GM21447 (cell line): ENCODE measurements around the gene SPHKAP.
"Not testable (repeated sequence)": the region's sequence is repeated elsewhere in the genome, so short reads cannot be mapped to it uniquely, and the experiment has no call there.

ENCODE experiments used
- ATAC-seq: cut with Tn5 transposase; IDR thresholded peaks from one replicate; pipeline ENCODE4 v1.9.1; 2021; ENCODE audit not compliant: unreplicated experiment

Gene SPHKAP, protein sequence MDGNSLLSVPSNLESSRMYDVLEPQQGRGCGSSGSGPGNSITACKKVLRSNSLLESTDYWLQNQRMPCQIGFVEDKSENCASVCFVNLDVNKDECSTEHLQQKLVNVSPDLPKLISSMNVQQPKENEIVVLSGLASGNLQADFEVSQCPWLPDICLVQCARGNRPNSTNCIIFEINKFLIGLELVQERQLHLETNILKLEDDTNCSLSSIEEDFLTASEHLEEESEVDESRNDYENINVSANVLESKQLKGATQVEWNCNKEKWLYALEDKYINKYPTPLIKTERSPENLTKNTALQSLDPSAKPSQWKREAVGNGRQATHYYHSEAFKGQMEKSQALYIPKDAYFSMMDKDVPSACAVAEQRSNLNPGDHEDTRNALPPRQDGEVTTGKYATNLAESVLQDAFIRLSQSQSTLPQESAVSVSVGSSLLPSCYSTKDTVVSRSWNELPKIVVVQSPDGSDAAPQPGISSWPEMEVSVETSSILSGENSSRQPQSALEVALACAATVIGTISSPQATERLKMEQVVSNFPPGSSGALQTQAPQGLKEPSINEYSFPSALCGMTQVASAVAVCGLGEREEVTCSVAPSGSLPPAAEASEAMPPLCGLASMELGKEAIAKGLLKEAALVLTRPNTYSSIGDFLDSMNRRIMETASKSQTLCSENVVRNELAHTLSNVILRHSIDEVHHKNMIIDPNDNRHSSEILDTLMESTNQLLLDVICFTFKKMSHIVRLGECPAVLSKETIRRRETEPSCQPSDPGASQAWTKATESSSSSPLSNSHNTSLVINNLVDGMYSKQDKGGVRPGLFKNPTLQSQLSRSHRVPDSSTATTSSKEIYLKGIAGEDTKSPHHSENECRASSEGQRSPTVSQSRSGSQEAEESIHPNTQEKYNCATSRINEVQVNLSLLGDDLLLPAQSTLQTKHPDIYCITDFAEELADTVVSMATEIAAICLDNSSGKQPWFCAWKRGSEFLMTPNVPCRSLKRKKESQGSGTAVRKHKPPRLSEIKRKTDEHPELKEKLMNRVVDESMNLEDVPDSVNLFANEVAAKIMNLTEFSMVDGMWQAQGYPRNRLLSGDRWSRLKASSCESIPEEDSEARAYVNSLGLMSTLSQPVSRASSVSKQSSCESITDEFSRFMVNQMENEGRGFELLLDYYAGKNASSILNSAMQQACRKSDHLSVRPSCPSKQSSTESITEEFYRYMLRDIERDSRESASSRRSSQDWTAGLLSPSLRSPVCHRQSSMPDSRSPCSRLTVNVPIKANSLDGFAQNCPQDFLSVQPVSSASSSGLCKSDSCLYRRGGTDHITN (N-terminal part only)

DNA sequence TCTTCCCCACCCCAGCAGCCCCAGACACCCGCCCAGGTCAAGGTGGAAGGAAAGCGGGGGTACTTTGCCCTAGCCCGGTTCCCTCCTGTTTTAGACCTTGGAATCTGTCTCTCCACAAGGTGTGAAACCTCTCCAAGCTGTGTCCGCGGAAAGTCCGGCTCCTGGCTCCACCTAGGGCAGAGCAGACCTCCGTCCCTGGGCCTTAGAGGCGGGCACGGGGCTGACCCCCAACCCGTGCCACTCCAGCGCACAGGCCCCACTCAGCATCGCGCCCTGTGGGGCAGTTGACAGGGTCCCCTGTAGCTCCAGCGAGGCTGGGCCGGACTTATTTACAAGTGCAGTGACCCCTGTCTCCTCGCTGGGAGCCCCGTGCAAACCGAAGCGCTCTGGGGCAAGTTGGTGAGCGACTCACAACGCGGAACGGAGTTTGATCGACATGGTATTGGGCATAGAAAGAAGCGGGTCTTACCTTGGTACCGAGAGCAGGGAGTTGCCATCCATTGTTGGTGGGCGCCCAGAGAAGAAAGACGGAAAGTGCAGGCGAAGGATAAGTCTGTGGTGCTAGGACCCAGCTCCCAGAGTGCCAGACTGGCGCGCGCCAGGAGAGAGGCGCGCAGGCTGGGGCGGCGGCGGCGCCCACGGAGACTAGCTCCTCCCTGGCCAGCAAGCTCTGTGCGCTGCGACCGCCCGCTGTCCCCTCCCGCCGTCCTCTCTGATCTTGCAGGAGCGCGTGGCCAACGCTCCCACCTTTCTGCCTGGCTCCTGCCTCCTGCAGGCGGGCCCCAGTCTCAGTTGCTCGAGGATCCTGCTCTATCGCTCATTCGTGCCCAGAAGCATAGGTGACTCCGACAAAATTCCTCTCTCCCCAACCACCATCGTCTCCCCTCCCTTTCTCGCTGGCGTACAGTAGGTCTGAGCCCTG is at the start of gene SPHKAP:
SPHKAP (minus strand) TSS at position 590 of the 922 bp plus-strand sequence; CDS start at position 501, 89 bp downstream.
- ATAC-seq = no peak

DNA sequence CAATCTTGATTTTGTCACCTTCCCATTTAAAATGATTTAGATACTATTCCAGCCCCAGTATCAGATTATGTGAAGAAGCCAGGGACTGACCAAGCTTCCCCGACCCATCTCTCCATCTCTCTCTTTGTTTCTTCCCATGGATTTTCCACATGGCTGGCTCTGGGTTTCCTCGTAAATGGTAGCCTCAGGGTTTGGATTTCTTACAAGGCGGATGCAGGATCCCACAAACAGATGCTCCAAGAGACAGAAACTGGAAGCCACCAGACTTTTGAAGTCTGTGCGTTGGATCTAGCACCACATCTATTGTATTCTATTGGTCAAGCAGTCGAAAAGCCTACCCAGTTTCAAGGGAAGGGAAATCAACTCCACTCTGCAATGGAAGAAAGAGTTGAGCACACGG is 46.0 kb upstream of the SPHKAP start:
- ATAC-seq = no peak

DNA sequence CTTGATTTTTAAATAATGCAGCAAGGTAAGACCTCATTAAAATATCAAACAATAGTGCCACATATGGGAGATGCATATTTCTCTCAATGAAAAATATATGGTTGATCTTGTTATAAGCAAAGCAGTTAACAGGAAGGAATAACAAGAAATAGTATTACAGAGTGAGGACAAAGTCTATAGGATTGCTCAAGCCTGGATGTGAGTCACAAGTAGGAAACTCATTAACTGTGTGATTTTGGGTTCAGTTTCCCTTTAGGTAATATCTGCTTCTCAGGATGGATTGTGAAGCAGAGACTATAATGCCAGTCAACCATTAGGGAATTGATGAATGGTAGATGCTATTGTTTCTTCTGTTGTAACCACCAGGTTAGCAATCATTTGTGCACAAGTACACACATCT is 42.9 kb upstream of the SPHKAP start:
- ATAC-seq = no peak

DNA sequence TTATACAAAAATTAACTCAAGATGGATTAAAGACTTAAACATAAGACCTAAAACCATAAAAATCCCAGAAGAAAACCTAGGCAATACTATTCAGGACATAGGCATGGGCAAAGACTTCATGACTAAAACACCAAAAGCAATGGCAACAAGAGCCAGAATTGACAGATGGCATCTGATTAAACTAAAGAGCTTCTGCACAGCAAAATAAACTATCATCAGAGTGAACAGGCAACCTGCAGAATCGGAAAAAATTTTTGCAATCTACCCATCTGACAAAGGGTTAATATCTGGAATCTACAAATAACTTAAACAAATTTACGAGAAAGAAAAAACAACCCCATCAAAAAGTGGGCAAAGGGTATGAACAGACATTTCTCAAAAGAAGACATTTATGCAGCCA is 37.1 kb upstream of the SPHKAP start:
- not testable (repeated sequence) for ATAC-seq

DNA sequence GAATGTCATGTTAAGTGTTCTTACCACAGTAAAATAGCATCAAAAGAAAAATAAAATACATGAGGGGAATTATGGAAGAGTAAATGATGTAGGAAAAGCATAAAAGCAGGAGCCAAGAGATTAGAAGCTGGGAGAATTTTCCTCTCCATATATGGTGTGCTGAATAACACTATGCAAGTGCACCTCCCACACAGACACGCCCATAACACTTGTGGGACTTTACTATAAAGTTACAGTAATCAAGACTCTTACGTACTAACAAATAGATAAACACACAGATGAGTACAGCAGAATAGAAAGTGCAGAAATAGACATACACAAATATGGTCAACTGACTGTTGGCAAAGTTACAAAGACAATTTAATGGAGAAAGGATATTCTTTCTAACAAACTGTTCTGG is 16.0 kb upstream of the SPHKAP start:
- ATAC-seq = no peak

DNA sequence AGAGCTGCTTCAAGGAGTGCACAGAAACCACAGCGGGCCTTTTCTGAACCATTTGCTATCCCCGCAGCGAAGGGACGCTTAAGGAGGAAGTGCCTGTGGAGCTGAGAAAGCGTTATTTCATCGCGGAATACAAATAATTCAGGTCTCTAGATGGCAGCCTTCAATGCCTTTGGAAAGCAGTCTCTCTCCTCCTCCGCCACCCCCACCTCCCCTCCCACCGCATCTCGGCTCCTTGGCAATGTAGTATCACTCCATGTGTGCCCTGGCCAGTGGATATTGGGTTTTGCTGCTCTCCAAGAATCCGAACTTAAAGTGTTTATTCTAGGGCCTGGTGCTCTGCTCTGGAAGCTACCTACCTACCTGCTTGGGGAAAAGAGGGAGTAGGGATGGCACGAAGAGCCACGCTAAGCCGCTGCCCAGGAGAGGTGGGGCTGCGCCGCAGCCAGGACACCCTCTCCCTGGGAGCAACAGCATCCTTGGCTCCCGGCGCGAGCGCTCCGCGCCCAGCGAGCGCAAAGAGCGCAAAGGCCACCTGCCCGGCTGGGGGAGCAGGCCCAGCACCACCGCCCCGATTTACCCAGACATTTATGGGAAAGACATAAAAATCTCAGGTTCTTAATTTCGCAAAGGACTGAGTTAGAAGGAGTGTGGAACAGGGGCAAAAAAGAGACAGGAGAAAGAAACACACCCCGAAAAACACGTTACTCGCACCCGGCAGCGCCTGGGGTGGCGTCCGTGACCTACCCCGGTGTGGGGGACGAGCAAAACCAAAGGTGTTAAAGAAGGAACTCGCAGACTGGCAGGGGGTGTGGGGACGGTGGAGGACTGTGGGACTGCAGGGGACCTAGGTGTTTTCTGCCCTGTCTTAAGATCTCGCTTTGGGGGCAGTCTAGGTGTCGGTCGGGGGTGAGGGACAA is 1.0 kb downstream of the SPHKAP start:
- ATAC-seq = no peak

DNA sequence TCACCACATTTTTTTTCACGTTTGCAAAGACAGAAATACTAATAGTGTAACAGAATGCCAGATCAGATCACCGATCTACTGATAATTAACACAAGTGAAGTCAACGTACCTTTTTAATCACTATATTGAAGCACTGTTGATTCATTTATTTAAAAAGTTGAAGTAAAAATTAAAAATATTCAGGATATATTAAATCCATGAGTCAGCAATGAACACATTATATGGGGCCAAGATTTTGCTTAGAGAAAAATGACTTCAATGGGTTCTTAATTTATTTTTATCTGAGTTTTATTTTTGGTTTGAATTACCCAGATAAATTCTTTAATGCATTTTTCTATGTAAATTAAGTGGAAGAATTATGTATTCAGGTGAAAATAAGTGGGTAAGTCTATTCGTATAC is 14.2 kb downstream of the SPHKAP start:
- ATAC-seq = no peak

DNA sequence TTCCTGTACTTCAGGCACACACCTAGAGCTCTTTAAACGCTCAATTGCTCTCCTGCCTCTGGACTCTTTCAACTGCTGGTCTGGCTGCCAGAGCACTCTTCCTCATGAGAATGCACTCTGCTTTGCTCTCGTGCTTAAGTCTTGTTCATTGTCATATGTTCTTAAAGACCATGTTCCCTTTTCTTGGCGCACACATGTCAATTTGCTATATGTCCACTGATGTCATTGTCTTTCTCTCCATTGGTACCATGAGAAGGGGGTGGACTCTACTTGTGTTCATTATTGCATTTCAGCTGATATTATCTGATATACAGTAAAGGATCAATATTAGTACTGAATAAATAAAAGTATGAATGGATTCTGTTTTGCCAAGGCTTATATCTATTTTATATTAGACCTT is 16.8 kb downstream of the SPHKAP start:
- no peak for ATAC-seq

DNA sequence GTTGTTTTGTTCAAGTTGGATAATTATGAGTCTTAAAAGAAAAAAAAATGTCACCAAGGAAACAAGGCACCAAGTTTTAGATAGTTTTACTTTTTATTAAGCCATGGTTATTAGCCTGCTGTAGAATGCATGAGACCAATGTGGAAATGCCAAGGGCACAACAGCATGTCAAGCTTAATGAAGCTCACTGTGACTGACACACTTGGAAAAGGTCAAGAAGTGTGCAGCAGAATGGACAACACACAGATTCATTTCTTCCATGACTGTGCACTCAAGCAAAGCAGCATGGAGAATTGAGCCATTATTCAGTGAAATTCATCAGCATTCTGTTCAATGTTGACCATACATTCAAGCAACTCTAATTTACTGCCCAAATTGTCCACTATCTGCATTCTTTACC is 23.6 kb downstream of the SPHKAP start:
- ATAC-seq = no peak

DNA sequence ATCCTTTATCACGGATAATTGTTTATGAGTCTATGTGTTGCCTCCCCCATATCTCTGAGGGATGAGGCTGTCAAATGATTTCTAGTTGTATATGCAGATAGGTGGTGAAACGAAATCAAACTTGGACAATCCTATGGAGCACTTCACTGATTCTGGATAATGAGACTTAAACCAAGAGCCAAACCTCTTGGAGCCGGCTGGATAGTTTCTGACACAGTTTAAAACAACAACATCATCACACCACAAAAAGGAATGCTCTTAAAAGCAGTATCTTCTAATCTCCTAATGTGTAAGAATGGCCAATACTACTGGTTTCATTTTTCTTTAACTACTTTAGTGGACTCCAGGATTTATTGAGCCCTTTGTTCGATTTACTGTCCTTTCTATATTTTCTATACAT is 36.5 kb downstream of the SPHKAP start:
- ATAC-seq = no peak

DNA sequence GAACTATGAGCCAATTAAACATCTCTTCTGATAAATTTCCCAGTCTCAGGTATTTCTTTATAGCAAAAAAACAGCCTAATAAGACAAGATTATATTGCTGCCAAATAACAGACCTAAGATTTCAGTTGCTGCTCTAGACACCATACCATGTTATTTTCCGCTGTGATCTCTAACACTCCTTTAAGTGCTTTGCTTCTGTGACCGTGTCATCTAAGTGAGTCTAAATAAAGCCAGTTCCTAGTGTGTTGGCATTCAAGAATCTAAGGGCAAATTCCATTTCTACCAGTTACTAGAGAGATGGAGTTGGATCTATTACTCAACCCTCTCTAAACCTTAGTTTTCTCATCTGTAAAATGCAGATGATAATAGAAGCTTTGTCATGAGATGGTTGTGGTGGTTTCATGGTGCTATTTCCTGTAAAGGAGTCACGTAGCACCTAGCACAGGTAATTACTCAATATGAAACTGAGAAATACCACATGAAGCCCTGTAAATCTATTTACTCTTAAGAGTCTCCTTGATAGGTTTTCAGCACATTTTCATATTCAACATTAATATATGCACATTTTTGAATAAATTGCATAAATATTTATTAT is 40.5 kb downstream of the SPHKAP start:
- ATAC-seq = peak; percentile 68

DNA sequence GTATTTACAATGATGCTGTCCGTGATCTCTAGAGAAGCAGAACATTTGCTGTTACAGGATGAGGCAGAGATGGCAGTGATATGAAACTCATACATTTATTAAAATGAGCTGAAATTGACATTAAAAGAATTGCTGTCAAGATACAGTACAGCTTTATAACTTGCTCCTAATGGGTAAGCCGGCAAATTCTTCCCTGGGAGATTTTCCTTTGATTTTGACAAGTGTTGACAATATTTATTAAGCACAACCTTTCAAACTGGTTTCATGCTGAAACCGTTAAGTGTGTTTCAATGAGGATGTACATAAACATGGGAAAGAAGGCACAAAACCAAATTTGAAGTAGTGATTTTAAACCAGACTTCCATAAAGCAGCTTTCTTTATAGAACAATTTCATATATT is 45.5 kb downstream of the SPHKAP start:
- no peak for ATAC-seq

DNA sequence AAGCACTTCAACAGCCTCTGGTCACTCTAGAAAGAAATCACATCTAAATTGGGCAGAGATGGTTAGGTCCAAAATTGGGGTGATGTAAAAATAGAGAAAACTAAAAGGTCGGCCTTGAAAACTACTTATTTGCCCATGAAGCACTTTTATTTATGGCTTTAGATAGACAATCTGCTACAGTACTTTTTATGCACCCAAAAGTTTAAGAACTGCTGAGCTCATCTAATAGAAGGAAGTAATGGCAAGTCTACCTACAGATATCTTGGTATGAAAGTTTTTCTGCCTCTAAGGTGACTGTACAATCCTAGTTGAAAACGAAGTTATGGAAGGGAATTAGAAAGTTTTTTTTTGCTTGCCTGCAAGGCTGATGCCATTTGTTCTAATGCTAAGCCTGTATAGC is 46.2 kb downstream of the SPHKAP start:
- no peak for ATAC-seq

DNA sequence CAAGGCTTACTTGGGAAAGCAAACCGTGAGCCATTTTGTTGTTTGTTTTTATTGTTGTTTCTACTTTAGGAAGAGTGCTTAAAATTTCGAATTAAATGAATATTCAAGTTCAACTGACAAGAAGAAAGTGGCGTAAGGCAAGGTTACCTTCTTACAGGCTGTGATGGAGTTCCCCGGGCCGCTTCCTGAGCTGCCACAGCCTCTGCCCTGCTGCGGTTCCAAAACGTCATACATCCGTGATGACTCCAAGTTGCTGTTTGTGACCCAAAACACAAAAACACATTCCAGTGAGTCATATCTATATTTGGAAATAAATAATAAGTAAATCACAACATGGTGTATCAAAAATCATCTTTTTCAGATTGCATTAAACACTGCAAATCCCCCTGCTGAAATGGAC is 49.7 kb downstream of the SPHKAP start:
- no peak for ATAC-seq

DNA sequence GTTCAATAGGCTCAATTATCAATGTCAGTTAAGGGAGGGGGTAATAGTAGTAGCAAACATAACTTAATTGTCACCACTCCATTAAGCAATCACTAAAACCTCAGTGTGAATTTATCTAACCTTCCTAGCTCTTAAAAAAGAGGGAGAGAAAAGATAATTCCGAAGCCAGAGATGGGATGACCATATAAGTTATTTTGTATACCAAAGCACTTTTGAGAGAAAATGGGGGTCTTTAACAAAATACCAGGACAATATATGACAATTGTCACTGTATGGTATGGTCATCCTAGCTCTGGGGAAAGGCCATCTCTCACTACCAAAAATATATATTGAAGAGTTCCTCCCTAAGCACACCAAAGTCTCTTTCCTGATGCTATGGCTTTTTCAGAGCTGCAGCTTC is 55.1 kb downstream of the SPHKAP start:
- ATAC-seq = no peak

DNA sequence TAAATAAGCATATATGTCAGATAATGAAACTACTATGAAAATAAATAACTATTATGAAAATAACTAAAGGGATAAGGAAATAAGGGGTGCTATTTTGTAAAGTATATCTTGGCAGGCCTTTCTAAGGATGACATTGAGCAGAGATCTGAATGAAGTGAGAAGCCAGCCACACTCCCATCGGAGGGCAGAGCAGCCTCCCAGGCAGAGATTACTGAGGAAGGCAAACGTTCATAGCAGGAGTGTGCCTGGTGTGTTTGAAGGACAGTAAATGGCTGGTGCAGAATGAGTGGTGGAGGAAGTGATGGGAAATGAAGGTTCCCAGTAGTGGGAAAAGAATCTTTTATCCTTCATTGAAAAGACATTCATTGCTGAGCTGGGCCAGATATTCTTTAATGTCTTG is 62.5 kb downstream of the SPHKAP start:
- no peak for ATAC-seq

DNA sequence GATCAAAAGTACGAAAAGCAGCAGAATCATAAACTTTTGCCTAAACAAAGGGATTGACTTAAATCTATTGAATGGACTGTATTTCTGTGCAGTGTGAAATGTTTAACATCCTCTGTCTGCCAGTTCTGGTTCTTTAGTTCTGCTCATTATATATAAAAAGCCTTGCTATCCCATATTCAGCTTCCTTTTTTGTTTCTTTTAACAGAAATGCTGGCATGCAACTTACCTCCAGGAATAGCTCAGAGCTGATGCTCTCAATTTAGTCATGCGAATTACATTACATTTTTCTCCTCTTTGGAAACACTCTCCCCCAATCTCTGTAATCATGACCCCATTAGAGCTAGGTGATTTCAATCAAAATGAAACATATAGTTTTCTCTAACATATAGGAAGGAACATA is 73.6 kb downstream of the SPHKAP start:
- no peak for ATAC-seq

DNA sequence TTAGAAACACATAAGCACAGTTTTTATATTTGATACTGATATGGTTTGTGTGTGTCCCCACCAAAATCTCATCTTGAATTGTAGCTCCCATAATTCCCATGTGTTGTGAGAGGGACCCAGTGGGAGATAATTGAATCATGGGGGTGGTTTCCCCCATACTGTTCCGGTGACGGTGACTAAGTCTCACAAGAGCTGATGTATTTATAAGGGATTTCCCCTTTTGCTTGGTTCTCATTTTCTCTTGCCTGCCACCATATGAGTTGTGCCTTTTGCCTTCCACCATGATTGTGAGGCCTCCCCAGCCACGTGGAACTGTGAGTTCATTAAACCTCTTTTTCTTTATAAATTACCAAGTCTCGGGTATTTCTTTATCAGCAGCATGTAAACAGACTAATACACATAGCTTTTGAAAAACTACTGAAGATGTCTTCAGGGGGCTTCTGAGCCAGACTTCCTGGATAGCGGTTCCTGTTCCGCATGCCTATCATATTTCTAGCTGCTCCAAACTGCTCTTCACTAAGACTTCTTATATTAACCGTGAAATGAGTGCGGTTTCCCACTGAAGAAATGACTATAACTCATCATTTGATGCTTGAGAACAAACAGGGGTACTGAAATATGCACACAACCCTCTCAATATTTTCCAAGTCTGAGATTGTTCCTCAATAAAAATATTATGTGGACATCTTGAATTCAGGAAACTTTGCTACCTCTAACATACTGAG is 75.8 kb downstream of the SPHKAP start:
- ATAC-seq = no peak
